ENCODE data around the gene KLHL12. TPM values are rescaled to one million over a fixed set of nuclear protein-coding genes. Genes with fewer than 3 reads are reported as not detected.

The KLHL12 gene
- total and polyA plus RNA-seq, 2 of the 8 experiments (the other 6 are each of a cell fraction or from before 2014, with no cell fraction given): 27.2 to 33.3 TPM

DNA sequence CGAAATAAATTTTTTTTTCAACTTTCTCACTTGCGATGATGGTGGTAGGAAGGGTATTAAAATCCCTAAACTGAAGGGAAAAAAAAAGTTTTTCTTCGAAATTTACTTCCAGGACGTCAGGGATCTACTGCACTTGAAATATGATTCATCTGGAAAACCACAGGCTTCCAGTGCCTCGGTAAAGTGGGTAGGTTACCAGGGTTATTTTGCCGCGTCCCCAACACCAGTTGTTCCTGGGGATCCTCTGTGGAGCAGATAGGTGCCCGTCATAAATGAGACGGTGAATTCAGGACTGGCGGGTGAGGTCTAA, 38.9 kb downstream of the KLHL12 start:
- no peaks in the 10 kb centered on the region for H3K79me2 ChIP-seq (ENCODE audit: control insufficient read depth in 1 of 2, insufficient read depth in 2 of 2, low read length in 2 of 2)
- no peak overlapping the region for H2BK20ac ChIP-seq (ENCODE audit: low read length)
- FAIRE-seq: no peak

More for the DNA sequence above, 38.9 kb downstream of the KLHL12 start:
- whole genome bisulfite sequencing, 2 experiments (ENCODE audit: extremely low coverage in 1 of 2, insufficient coverage in 1 of 2, insufficient read length in 1 of 2, insufficient replicate concordance in 2 of 2, low coverage in 1 of 2, low lambda C conversion rate in 2 of 2, missing lambda C conversion rate in 1 of 2): 2% methylated on average over 10 of the region's 10 CpGs; no CpG with 5 or more reads in 1 of the 2 experiments
- Histone ChIP-seq H3K23me2 (ENCODE audit: low read depth, low read length) (peaks cover 2% of the 10 kb centered on the region), H3K79me1 (ENCODE audit: low read depth, low read length) (no peaks in the 10 kb centered on the region), H4K5ac (ENCODE audit: insufficient read length, low read depth, low read length) (peak overlapping the region; percentile 67), H3K4me1 (replicated peaks in 1 of 4; ENCODE audit: control insufficient read depth in 3 of 4, insufficient read depth in 4 of 4, low read length in 3 of 4) (peaks cover 0 to 7% (median 4%) of the 10 kb centered on the region in 4 experiments; a peak in 5 of 7 replicates), H2AK5ac (ENCODE audit: low read depth, low read length) (no peak overlapping the region), H2BK12ac (ENCODE audit: low read depth, low read length) (no peak overlapping the region), H3K4ac (replicated peaks; ENCODE audit: insufficient read length, low read depth, low read length) (no peak overlapping the region), H3K14ac (ENCODE audit: insufficient read length) (no peak overlapping the region), H2BK5ac (ENCODE audit: low read depth, low read length) (no peak overlapping the region), H2BK15ac (ENCODE audit: low read length) (no peak overlapping the region), H4K91ac (replicated peaks; ENCODE audit: insufficient read length, low read length) (no peak overlapping the region), H2BK120ac (replicated peaks; ENCODE audit: low read depth, low read length) (peak overlapping the region; percentile 38), H3K9me3 (ENCODE audit: insufficient read depth in 2 of 2, low read depth in 1 of 2, low read length in 1 of 2) (no peaks in the 10 kb centered on the region), H3K56ac (replicated peaks; ENCODE audit: insufficient read length, low read depth, low read length) (peak overlapping the region; percentile 60), H3K27ac (ENCODE audit: low read depth, low read length) (peak overlapping the region; percentile 28; the same call in 1 of the 2 replicates), H3K9ac (replicated peaks in 1 of 4; ENCODE audit: extremely low read depth in 1 of 4, low read depth in 3 of 4, low read length in 3 of 4) (peak overlapping the region in 3 of 4 experiments; percentile 55 to 67 (median 63); a peak in 6 of 7 replicates), H3K23ac (ENCODE audit: insufficient read length) (no peak overlapping the region), H3K27me3 (replicated peaks in 1 of 4; ENCODE audit: control insufficient read depth in 3 of 4, extremely low read depth in 1 of 4, insufficient read depth in 3 of 4, low read length in 3 of 4) (no peaks in the 10 kb centered on the region), H3K18ac (ENCODE audit: extremely low read depth, low read length) (peak overlapping the region; percentile 65; the same call in 1 of the 2 replicates), H4K8ac (ENCODE audit: extremely low read depth, insufficient read depth, low read length) (0 out of 2 replicates have a peak overlapping the region, but pooled peaks have one; percentile 72), H4K20me1 (replicated peaks in 1 of 2; ENCODE audit: control insufficient read depth in 1 of 2, insufficient read depth in 2 of 2, low read length in 2 of 2) (no peaks in the 10 kb centered on the region), H3K4me3 (ENCODE audit: extremely low read depth in 1 of 4, insufficient read depth in 2 of 4, low read depth in 3 of 4, low read length in 4 of 4) (peak overlapping the region; percentile 65 to 96 (median 81)), H3K36me3 (ENCODE audit: control insufficient read depth in 2 of 4, insufficient read depth in 4 of 4, low read length in 3 of 4) (peaks cover 4 to 16% (median 10%) of the 10 kb centered on the region in 4 experiments; a peak in 6 of 8 replicates), H3K4me2 (ENCODE audit: insufficient read depth in 1 of 2, low read depth in 2 of 2, low read length in 2 of 2) (peak overlapping the region; percentile 60 to 74), H2AFZ (ENCODE audit: low read length) (no peak overlapping the region)
- ChIA-PET POLR2A (ENCODE audit: partially characterized antibody) (interaction anchor here (0.6 to 2.3 kb wide), 15 partner anchors 10 to 165 kb away, joined by 3 to 11 read pairs (median 4); partner anchors contain the start of genes KDM5B, PCAT6 and TMEM183A), CTCF (ENCODE audit: partially characterized antibody) (interaction anchor here (0.7 to 1.0 kb wide), 2 partner anchors 8 to 132 kb away, joined by 3 read pairs; no protein-coding TSS in a partner anchor)
- TF ChIP-seq CTBP2 (IDR thresholded peaks at IDR 0.05; ENCODE audit: borderline replicate concordance, insufficient read depth, insufficient read length, low read length) (no peak), JUND (IDR thresholded peaks at IDR 0.05; ENCODE audit: low read length) (no peak)
- DNase-seq (ENCODE audit: low read depth in 1 of 2, low spot score in 2 of 2): no peak
